Measurements from ENCODE around the gene CDC25C. TPM values are rescaled to one million over a fixed set of nuclear protein-coding genes. Genes with fewer than 3 reads are reported as not detected.

Gene CDC25C
- total RNA-seq (2022) (22.7 and 22.9 TPM in 2 replicates), Bru-seq, nascent RNA (percentile 61 among the genes with signal in this experiment), BruChase-seq, experiment 1, labeled RNA remaining after a 2-hour chase (percentile 57 among the genes with signal in this experiment), BruChase-seq, experiment 2, labeled RNA remaining after a 6-hour chase (percentile 59 among the genes with signal in this experiment)
- long read RNA-seq, transcript CDC25C-201 (14 exons, 2,128 nt): major isoform, 39 of 94 reads
- long read RNA-seq, partial matches to known transcripts: 6 of 94 reads
- long read RNA-seq, other reads (novel, unspliced or antisense): 45 of 94 reads

GRCh38 chr5:138331449-138332368 is at the start of gene CDC25C:
CDC25C (minus strand) TSS chr5:138331804; CDS start chr5:138331180, 624 bp downstream.
- H3K9me3 ChIP-seq: no peaks in the 10 kb centered on the region
- peak within 1 kb of the TSS; percentile 95 for H3K4me3 Mint-ChIP-seq (ENCODE audit: unreplicated experiment)
- no peaks in the 10 kb centered on the region for H3K4me1 ChIP-seq
- H3K4me1 Mint-ChIP-seq (ENCODE audit: low read depth, unreplicated experiment): peaks cover under 1% of the 10 kb centered on the region
- H3K27me3 ChIP-seq (replicated peaks; ENCODE audit: control insufficient read depth, insufficient read depth, low read length): no peaks in the 10 kb centered on the region
- no peak for TF ChIP-seq CTCF (IDR thresholded peaks at IDR 0.05; ENCODE audit: insufficient read depth in 1 of 2, low read depth in 1 of 2, low read length in 1 of 2, severe bottlenecking in 1 of 2, unreplicated experiment in 1 of 2)
- intact Hi-C loops (cut with micrococcal nuclease; ENCODE audit: unreplicated experiment): loop anchor here (2.0 to 5.0 kb wide), 2 partner anchors 119 to 153 kb away; partner anchors contain the start of genes BRD8, CDC23 and KIF20A
- CTCF ChIA-PET: interaction anchor here (0.6 to 3.1 kb wide), 8 partner anchors 20 to 198 kb away, joined by 3 to 44 read pairs (median 4); partner anchors contain the start of gene KDM3B
- peaks cover 9% of the 10 kb centered on the region for H3K36me3 Mint-ChIP-seq (ENCODE audit: insufficient read depth, unreplicated experiment)
- peak within 1 kb of the TSS; percentile 69 for H3K4me3 ChIP-seq (ENCODE audit: low read depth, low read length)
- H3K27ac Mint-ChIP-seq (ENCODE audit: unreplicated experiment): peak within 1 kb of the TSS; percentile 82
- H3K36me3 ChIP-seq (ENCODE audit: control insufficient read depth, insufficient read depth, low read length): no peaks in the 10 kb centered on the region
- H3K9me3 Mint-ChIP-seq (ENCODE audit: unreplicated experiment): no peaks in the 10 kb centered on the region
- peak; percentile 98 to 99 for DNase-seq
- H3K27me3 Mint-ChIP-seq (ENCODE audit: insufficient read depth, unreplicated experiment): no peaks in the 10 kb centered on the region
- no TSS peak for BruUV-seq (replicated peaks)
- POLR2A ChIA-PET: interaction anchor here (0.6 to 1.6 kb wide), 10 partner anchors 19 to 1108 kb away, joined by 3 to 26 read pairs (median 4); partner anchors contain the start of genes BRD8, CDC23, DNAJC18 and ETF1

GRCh38 chr5:138372653-138373052 is 41.0 kb upstream of the CDC25C start:
- ChIA-PET CTCF (interaction anchor here (2.1 kb wide), 1 partner anchor 20 kb away, joined by 7 read pairs; the partner anchor contains the start of gene KDM3B), POLR2A (no interaction called here)
- Mint-ChIP-seq H3K27me3 (ENCODE audit: insufficient read depth, unreplicated experiment) (no peaks in the 10 kb centered on the region), H3K4me3 (ENCODE audit: unreplicated experiment) (no peak overlapping the region), H3K9me3 (ENCODE audit: unreplicated experiment) (no peaks in the 10 kb centered on the region), H3K36me3 (ENCODE audit: insufficient read depth, unreplicated experiment) (peaks cover 40% of the 10 kb centered on the region), H3K27ac (ENCODE audit: unreplicated experiment) (no peak overlapping the region), H3K4me1 (ENCODE audit: low read depth, unreplicated experiment) (peaks cover 5% of the 10 kb centered on the region)
- Histone ChIP-seq H3K4me3 (ENCODE audit: low read depth, low read length) (no peak overlapping the region), H3K4me1 (no peaks in the 10 kb centered on the region), H3K36me3 (ENCODE audit: control insufficient read depth, insufficient read depth, low read length) (no peaks in the 10 kb centered on the region; the same call in 1 of the 2 replicates), H3K9me3 (no peaks in the 10 kb centered on the region), H3K27me3 (replicated peaks; ENCODE audit: control insufficient read depth, insufficient read depth, low read length) (no peaks in the 10 kb centered on the region)
- DNase-seq: no peak
- intact Hi-C loops (cut with micrococcal nuclease; ENCODE audit: unreplicated experiment): no loop called here
- BruUV-seq (replicated peaks): no TSS peak
- no peak for TF ChIP-seq CTCF (IDR thresholded peaks at IDR 0.05; ENCODE audit: insufficient read depth in 1 of 2, low read depth in 1 of 2, low read length in 1 of 2, severe bottlenecking in 1 of 2, unreplicated experiment in 1 of 2)

- TF ChIP-seq CTCF (IDR thresholded peaks at IDR 0.05; ENCODE audit: insufficient read depth in 1 of 2, low read depth in 1 of 2, low read length in 1 of 2, severe bottlenecking in 1 of 2, unreplicated experiment in 1 of 2): no peak
Observed at GRCh38 chr5:138372225-138372624, 40.6 kb upstream of the CDC25C start.

More at GRCh38 chr5:138372225-138372624, 40.6 kb upstream of the CDC25C start:
- H3K4me1 ChIP-seq: no peaks in the 10 kb centered on the region
- no TSS peak for BruUV-seq (replicated peaks)
- H3K27me3 ChIP-seq (replicated peaks; ENCODE audit: control insufficient read depth, insufficient read depth, low read length): no peaks in the 10 kb centered on the region
- Mint-ChIP-seq H3K36me3 (ENCODE audit: insufficient read depth, unreplicated experiment) (peaks cover 35% of the 10 kb centered on the region), H3K4me3 (ENCODE audit: unreplicated experiment) (no peak overlapping the region), H3K4me1 (ENCODE audit: low read depth, unreplicated experiment) (peaks cover 5% of the 10 kb centered on the region), H3K27me3 (ENCODE audit: insufficient read depth, unreplicated experiment) (no peaks in the 10 kb centered on the region), H3K27ac (ENCODE audit: unreplicated experiment) (no peak overlapping the region), H3K9me3 (ENCODE audit: unreplicated experiment) (no peaks in the 10 kb centered on the region)
- intact Hi-C loops (cut with micrococcal nuclease; ENCODE audit: unreplicated experiment): no loop called here
- DNase-seq: no peak
- H3K4me3 ChIP-seq (ENCODE audit: low read depth, low read length): no peak overlapping the region
- H3K36me3 ChIP-seq (ENCODE audit: control insufficient read depth, insufficient read depth, low read length): no peaks in the 10 kb centered on the region; the same call in 1 of the 2 replicates
- POLR2A ChIA-PET: no interaction called here
- CTCF ChIA-PET: interaction anchor here (2.1 kb wide), 1 partner anchor 20 kb away, joined by 7 read pairs; the partner anchor contains the start of gene KDM3B
- no peaks in the 10 kb centered on the region for H3K9me3 ChIP-seq

All from Caco-2 (cell line).